Measurements from ENCODE around the gene MAPK12. TPM values are rescaled to one million over a fixed set of nuclear protein-coding genes. Genes with fewer than 3 reads are reported as not detected.

MAPK12 gene
- total RNA-seq, 2 donors from 2014 or later = 5.0 to 13.0 TPM

- H3K27me3 ChIP-seq = no peaks in the 10 kb centered on the region
- TF ChIP-seq CTCF (IDR thresholded peaks at IDR 0.05) = no peak
- no peak for DNase-seq (ENCODE audit: low spot score)
- H3K36me3 ChIP-seq = no peaks in the 10 kb centered on the region
- H3K4me1 ChIP-seq = peaks cover 0 to 55% of the 10 kb centered on the region in 2 donors
- no peaks in the 10 kb centered on the region for H3K9me3 ChIP-seq
- no peak overlapping the region for H3K4me3 ChIP-seq
- no peak overlapping the region for H3K27ac ChIP-seq
Observed at GRCh38 chr22:50264104-50264745, 2.7 kb upstream of the MAPK12 start.

GRCh38 chr22:50262973-50263617 is 1.6 kb upstream of the MAPK12 start:
- TF ChIP-seq CTCF (IDR thresholded peaks at IDR 0.05) = no peak
- no peak for DNase-seq (ENCODE audit: low spot score)
- H3K4me3 ChIP-seq = no peak overlapping the region
- H3K27me3 ChIP-seq = no peaks in the 10 kb centered on the region
- peaks cover 0 to 55% of the 10 kb centered on the region in 2 donors for H3K4me1 ChIP-seq
- no peaks in the 10 kb centered on the region for H3K36me3 ChIP-seq
- no peaks in the 10 kb centered on the region for H3K9me3 ChIP-seq
- no peak overlapping the region for H3K27ac ChIP-seq

- no peak overlapping the region for H3K27ac ChIP-seq
- H3K4me3 ChIP-seq = no peak overlapping the region
- DNase-seq (ENCODE audit: low spot score) = no peak
- no peaks in the 10 kb centered on the region for H3K27me3 ChIP-seq
- no peaks in the 10 kb centered on the region for H3K9me3 ChIP-seq
- TF ChIP-seq CTCF (IDR thresholded peaks at IDR 0.05) = no peak
- peaks cover 0 to 55% of the 10 kb centered on the region in 2 donors for H3K4me1 ChIP-seq
- H3K36me3 ChIP-seq = no peaks in the 10 kb centered on the region
Observed at GRCh38 chr22:50262460-50262911, 1.0 kb upstream of the MAPK12 start.

GRCh38 chr22:50260801-50261614 is 475 bp downstream of the MAPK12 start:
- TF ChIP-seq CTCF (IDR thresholded peaks at IDR 0.05) = no peak
- H3K4me1 ChIP-seq = peaks cover 0 to 52% of the 10 kb centered on the region in 2 donors

GRCh38 chr22:50260434-50260800 is 1.1 kb downstream of the MAPK12 start:
- H3K9me3 ChIP-seq = no peaks in the 10 kb centered on the region
- no peaks in the 10 kb centered on the region for H3K27me3 ChIP-seq
- peak overlapping the region; percentile 40 to 57 for H3K4me3 ChIP-seq
- DNase-seq (ENCODE audit: low spot score) = no peak
- H3K27ac ChIP-seq = peak overlapping the region; percentile 56 to 64
- no peaks in the 10 kb centered on the region for H3K36me3 ChIP-seq
- peaks cover 0 to 52% of the 10 kb centered on the region in 2 donors for H3K4me1 ChIP-seq
- no peak for TF ChIP-seq CTCF (IDR thresholded peaks at IDR 0.05)

More at GRCh38 chr22:50260801-50261614, 475 bp downstream of the MAPK12 start:
- no peak for DNase-seq (ENCODE audit: low spot score)
- Histone ChIP-seq H3K27ac (peak overlapping the region; percentile 56 to 64), H3K27me3 (no peaks in the 10 kb centered on the region), H3K9me3 (no peaks in the 10 kb centered on the region), H3K4me3 (peak overlapping the region; percentile 40 to 57), H3K36me3 (no peaks in the 10 kb centered on the region)
